HG03575 (cell line): Measurements from ENCODE around the gene ACVR2B.

Source experiments
- ATAC-seq: cut with Tn5 transposase; IDR thresholded peaks from one replicate; pipeline ENCODE4 v1.9.1; 2021; ENCODE audit not compliant: unreplicated experiment, insufficient number of reproducible peaks, low FRiP score; ENCODE audit errors: extremely low read depth

Gene ACVR2B

GRCh38 chr3:38457111-38458003, 3.7 kb downstream of the ACVR2B start:
- no peak for ATAC-seq

GRCh38 chr3:38458796-38459498, 5.3 kb downstream of the ACVR2B start:
- no peak for ATAC-seq

- ATAC-seq = no peak
Observed at GRCh38 chr3:38459499-38460048, 5.9 kb downstream of the ACVR2B start.

GRCh38 chr3:38460377-38461270, 6.9 kb downstream of the ACVR2B start:
- ATAC-seq = no peak

GRCh38 chr3:38465588-38466154, 12.0 kb downstream of the ACVR2B start:
- ATAC-seq = no peak

- ATAC-seq = no peak
Observed at GRCh38 chr3:38468765-38469164, 15.1 kb downstream of the ACVR2B start.

- ATAC-seq = no peak
Observed at GRCh38 chr3:38469852-38470251, 16.2 kb downstream of the ACVR2B start.

- no peak for ATAC-seq
Observed at GRCh38 chr3:38471260-38471857, 17.7 kb downstream of the ACVR2B start.

GRCh38 chr3:38472342-38472741, 18.7 kb downstream of the ACVR2B start:
- ATAC-seq = no peak

- ATAC-seq = no peak
Observed at GRCh38 chr3:38473229-38473628, 19.5 kb downstream of the ACVR2B start.

GRCh38 chr3:38474928-38475605, 21.4 kb downstream of the ACVR2B start:
- no peak for ATAC-seq

GRCh38 chr3:38475716-38476115, 22.0 kb downstream of the ACVR2B start:
- ATAC-seq = no peak

GRCh38 chr3:38476157-38476756, 22.6 kb downstream of the ACVR2B start:
- ATAC-seq = no peak

GRCh38 chr3:38477057-38477820, 23.5 kb downstream of the ACVR2B start:
- ATAC-seq = no peak

GRCh38 chr3:38477839-38478450, 24.3 kb downstream of the ACVR2B start:
- ATAC-seq = no peak

GRCh38 chr3:38478901-38479300, 25.2 kb downstream of the ACVR2B start:
- no peak for ATAC-seq
